ENCODE measurements around the gene TMEFF2.

DNA sequence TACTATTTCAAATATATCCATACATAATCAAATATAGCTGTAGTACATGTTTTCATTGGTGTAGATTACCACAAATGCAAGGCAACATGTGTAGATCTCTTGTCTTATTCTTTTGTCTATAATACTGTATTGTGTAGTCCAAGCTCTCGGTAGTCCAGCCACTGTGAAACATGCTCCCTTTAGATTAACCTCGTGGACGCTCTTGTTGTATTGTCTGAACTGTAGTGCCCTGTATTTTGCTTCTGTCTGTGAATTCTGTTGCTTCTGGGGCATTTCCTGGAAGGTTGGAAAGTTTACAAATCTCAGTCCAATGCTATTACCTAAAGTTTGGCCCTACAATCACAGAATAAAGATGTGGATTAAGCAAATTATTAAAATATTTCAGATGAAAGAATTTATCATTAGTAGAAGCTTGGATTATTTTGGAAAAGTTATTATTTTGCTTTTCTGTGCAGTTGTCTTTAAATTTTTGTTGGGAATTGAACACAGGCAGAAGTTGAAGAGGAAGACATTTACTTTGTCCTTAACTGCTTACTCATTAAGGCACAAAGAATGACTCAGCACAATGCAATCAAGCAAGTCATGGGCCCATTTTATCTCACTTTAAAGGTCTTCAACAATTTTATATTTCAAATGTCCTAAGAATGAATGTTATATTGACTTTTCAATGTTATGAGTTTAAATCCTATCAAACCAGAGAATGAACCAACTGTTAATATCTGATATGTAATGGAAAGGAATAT is 244.4 kb downstream of the TMEFF2 start:
- no peak for TF ChIP-seq SUZ12 (IDR thresholded peaks at IDR 0.05; ENCODE audit: extremely low read depth, insufficient read depth, insufficient read length)
- no peak for TF ChIP-seq YY1 (IDR thresholded peaks at IDR 0.05; ENCODE audit: insufficient read depth, insufficient read length)
- no peak for TF ChIP-seq ZNF274 (IDR thresholded peaks at IDR 0.05; ENCODE audit: low read depth, low read length)

All from NT2/D1 (cell line).